HG03521 (cell line): ENCODE measurements around the gene DAGLB.

Source experiments
- ATAC-seq: cut with Tn5 transposase; IDR thresholded peaks from one replicate; pipeline ENCODE4 v1.9.1; 2021; ENCODE audit warnings: mild to moderate bottlenecking, moderate library complexity; ENCODE audit not compliant: unreplicated experiment

DAGLB gene, protein sequence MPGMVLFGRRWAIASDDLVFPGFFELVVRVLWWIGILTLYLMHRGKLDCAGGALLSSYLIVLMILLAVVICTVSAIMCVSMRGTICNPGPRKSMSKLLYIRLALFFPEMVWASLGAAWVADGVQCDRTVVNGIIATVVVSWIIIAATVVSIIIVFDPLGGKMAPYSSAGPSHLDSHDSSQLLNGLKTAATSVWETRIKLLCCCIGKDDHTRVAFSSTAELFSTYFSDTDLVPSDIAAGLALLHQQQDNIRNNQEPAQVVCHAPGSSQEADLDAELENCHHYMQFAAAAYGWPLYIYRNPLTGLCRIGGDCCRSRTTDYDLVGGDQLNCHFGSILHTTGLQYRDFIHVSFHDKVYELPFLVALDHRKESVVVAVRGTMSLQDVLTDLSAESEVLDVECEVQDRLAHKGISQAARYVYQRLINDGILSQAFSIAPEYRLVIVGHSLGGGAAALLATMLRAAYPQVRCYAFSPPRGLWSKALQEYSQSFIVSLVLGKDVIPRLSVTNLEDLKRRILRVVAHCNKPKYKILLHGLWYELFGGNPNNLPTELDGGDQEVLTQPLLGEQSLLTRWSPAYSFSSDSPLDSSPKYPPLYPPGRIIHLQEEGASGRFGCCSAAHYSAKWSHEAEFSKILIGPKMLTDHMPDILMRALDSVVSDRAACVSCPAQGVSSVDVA

GRCh38 chr7:6447581-6448199, at the start of gene DAGLB:
TSS of gene DAGLB (minus strand) at chr7:6447954. CDS start at chr7:6447842, 112 bp downstream.
- ATAC-seq: peak; percentile 86

- no peak for ATAC-seq
These were observed 49.8 kb upstream of the DAGLB start for GRCh38 chr7:6497637-6497905.

DNA sequence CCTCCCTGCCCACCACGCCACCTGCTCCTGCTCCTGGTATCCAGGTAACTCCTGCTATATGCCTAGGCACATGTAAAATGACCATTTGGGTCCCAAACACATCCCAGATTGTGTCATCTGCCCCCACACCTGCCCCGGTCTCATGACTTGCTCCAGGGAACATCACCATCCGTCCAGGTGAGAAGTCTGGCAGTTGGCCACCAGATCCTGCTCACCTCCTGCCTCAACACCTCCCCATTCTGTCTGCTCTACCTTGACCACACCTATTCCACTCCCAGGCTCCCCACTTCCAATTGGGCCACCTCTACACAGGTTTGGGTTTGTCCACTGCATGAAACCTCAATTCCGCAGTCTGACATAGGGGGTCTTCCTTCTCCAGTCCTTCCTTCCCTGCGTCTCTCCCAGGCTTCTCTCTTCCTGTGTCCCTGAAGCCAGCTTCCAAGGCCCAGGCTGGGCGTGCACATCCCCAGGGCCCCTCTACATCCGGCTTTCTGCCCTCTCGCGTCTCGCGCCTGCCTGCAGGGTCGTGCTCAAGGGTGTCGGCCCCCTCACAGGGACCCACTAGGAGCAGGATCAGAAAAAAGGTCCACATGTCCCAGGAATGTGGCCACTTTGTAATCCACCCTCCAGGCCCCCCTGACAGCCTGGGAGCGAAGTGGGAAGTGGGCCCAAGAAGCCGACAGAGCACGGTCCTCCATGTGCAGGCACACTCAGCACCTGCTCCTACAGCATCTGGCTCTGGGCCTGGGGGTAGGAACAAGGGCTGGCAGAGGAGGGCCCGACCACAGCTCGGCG, 49.3 kb upstream of the DAGLB start:
- ATAC-seq: no peak

GRCh38 chr7:6495597-6496262, 48.0 kb upstream of the DAGLB start:
- ATAC-seq: no peak

GRCh38 chr7:6494365-6494764, 46.6 kb upstream of the DAGLB start:
- no peak for ATAC-seq

GRCh38 chr7:6491194-6491593, 43.4 kb upstream of the DAGLB start:
- ATAC-seq: no peak

GRCh38 chr7:6489612-6490011, 41.9 kb upstream of the DAGLB start:
- no peak for ATAC-seq

GRCh38 chr7:6487184-6487545, 39.4 kb upstream of the DAGLB start:
- no peak for ATAC-seq

DNA sequence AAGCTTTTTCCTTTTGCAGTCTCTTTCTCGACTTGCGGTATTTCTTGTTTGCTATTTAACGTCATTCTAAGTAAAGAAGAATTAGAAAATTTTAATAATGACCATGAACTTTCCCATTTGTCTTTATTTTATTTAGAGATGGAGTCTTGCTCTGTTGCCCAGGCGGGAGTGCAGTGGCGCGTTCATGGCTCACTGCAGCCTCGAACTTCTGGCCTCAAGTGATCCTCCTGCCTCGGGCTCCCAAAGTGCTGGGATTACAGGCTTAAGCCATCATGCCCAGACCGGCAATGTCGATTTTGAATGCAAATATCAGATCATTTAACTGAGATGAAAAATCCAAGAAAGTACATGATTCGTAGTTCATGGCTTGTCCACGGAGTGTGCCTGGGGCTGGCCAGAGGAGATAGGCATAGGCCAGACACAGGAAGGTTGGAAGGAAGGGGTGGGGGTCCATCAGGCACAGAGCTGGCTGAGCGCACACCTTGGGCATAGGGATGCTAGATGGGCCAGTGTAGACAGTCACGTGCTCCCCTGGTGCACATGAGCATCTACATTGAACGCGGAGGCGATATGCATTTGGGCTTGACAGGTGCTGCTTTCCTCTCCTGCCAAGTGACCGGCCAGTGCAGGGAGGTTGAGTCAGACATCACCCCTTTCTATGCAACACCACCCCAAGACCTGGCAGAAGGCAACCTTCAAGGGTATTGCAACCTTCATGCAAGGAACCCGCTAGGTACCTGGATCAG, 38.9 kb upstream of the DAGLB start:
- ATAC-seq: no peak

DNA sequence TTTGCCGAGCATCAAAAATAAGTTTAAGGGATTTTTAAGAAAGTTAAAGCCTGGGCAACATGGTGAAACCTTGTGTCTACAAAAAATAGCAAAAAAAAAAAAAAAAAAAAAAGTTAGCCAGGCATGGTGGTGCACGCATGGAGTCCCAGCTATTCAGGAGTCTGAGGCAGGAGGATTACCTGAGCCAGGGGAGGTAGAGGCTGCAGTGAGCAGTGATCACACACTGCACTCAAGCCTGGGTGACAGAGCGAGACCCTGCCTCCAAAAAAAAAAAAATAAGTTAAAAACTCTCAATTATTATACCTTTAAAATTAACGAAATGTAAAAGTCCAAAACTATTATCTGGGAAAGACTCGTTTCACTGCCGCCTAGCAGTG, 35.0 kb upstream of the DAGLB start:
- no peak for ATAC-seq

DNA sequence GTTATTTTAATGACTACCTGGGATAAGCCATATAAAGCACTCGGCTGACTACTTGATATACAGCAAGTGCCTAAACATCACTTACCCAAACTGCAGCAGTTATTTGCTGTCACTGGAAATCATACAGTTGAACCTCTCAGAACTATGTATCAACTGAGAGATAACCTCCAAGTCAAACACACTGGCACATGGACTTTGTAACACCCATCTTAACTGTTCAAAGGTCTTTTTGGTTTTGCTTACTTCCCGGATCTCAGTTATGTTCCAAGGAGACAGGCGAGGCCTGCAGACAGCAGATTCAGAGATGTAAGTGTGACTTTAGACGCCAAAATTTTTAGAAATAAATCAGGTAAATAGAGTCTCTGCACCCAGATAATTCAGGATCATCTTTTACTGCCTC, 34.6 kb upstream of the DAGLB start:
- ATAC-seq: no peak

DNA sequence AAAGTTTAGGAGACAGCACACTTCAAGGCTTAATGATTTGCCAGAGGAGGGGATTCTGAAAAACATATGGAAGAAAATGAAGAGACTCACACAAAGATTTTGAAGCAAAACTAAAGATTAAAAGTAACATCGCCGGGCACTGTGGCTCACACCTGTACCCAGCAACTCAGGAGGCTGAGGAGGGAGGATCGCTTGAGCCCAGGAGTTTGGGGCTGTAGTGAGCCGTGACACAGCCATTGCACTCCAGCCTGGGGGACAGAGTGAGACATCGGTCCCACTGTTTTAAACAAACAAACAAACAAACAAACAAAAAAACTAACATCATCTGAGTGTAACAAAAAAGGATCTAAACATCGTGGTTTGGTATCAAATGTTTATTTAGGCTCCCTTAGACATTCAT, 33.7 kb upstream of the DAGLB start:
- ATAC-seq: no peak

DNA sequence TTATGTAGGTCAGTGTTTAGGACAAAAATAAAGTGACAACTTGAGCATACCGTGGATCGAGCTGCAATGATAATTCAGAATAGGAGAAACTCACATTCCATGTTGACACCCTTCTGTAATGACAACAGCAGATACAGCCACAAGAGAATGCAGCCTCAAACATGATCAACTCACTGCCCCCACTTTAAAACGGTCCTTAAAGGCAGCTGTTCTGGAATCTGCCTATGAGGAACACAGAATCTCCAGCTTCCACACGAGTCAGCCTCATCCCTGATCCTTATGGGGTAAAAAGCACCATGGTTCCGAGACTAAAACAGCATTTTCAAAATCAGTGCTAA, 32.5 kb upstream of the DAGLB start:
- ATAC-seq: no peak

GRCh38 chr7:6479067-6479466, 31.3 kb upstream of the DAGLB start:
- no peak for ATAC-seq

DNA sequence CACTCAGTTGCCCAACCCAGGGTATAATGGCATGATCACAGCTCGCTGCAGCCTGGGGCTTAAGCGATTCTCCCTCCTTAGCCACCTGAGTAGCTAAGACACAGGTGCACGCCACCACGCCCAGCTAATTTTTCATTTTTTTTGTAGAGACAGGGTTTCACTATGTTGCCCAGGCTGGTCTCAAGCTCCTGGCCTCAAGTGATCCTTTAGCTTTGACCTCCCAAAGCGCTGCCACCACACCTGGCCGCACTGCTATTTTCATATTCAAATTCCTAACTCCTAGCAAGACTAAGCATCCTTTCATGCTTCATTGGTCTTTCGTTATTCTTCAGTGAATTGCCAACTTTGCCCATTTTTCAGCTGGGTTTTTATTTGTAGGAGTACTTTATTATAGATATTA, 30.4 kb upstream of the DAGLB start:
- ATAC-seq: no peak

DNA sequence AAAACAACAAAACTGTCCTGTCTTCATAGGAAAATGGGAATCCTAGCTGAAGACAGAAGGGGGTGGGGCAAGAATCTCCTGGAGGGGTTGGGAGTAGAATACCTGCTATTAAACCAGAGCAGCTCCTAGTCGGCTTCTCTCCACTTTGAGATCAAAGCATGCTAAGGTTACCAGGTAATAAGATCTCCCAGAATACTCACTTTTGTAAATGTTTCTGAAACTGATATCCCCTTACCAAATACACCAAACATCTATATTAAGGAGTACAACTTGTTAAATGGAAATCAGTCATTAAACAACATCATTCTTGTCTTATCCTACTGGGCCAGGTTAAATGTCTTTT, 29.5 kb upstream of the DAGLB start:
- no peak for ATAC-seq

GRCh38 chr7:6476596-6477317, 29.0 kb upstream of the DAGLB start:
- no peak for ATAC-seq

DNA sequence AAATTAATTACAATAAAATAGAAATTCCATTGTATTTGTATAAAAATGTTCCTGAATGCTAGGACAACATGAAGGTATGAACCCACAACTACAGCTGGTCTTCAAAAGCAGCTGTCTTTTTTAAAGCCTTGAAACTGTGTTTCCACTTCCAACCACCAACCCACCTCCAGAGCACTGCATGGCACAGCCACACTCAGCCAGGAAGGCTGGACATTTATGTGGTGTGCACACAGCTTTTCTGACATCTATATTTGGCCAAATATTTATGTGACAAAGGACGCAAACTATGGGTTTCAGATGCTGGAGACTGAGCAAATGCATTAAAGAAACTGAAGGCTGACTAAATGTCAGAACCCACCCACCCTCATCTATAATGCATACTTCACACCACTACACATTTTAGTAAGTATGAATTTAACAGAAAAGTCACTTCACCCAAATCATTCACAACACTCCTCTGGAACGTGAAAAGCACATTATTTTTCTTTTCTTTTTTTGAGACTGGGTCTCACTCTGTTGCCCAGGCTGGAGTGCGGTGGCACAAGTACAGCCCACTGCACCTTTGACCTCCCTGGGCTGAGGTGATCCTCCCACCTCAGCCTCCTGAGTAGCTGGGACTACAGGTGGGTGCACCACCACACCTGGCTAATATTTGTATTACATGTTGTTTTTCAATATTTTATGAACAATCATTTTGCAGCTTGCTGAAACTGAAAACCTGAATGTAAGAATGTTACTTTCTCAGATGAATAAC, 27.9 kb upstream of the DAGLB start:
- no peak for ATAC-seq

- no peak for ATAC-seq
These were observed 18.1 kb upstream of the DAGLB start for GRCh38 chr7:6465862-6466261.
